ENCODE measurements around the gene ACTN4. TPM values are rescaled to one million over a fixed set of nuclear protein-coding genes. Genes with fewer than 3 reads are reported as not detected.

The ACTN4 gene
- total RNA-seq, 1 experiment from 2014 or later = 3,297 TPM

DNA sequence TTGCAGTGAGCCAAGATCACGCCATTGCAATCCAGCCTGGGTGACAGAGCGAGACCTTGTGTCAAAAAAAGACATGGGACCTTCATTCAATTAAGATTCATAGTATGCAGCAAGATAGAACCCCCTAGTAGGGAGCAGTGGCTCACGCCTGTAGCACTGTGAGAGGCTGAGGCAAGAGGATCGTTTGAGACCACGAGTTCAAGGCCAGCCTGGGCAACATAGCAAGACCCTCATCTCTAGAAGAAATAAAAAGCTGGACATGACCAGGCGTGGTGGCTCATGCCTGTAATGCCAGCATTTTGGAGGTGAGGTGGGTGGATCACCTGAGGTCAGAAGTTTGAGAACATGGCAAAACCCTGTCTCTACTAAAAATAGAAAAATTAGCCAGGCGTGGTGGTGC, 133.0 kb downstream of the ACTN4 start:
- H3K36me3 ChIP-seq (ENCODE audit: control insufficient read depth, insufficient read depth, low read length) = no peaks in the 10 kb centered on the region
- H3K4me1 ChIP-seq (ENCODE audit: control insufficient read depth, insufficient read depth, low read length) = no peaks in the 10 kb centered on the region
- ATAC-seq (no peak), DNase-seq (ENCODE audit: low read depth, low spot score) (no peak)
- ChIA-PET CTCF (no interaction called here), POLR2A (no interaction called here)
- H3K27me3 ChIP-seq (ENCODE audit: control insufficient read depth, insufficient read depth, low read length) = no peaks in the 10 kb centered on the region
- TF ChIP-seq SIN3A (IDR thresholded peaks at IDR 0.05; ENCODE audit: borderline replicate concordance, insufficient read depth, low read depth, low read length) (no peak), TCF7L2 (IDR thresholded peaks at IDR 0.05; ENCODE audit: low read depth, low read length) (no peak)
- TF ChIP-seq, protein P1, sequence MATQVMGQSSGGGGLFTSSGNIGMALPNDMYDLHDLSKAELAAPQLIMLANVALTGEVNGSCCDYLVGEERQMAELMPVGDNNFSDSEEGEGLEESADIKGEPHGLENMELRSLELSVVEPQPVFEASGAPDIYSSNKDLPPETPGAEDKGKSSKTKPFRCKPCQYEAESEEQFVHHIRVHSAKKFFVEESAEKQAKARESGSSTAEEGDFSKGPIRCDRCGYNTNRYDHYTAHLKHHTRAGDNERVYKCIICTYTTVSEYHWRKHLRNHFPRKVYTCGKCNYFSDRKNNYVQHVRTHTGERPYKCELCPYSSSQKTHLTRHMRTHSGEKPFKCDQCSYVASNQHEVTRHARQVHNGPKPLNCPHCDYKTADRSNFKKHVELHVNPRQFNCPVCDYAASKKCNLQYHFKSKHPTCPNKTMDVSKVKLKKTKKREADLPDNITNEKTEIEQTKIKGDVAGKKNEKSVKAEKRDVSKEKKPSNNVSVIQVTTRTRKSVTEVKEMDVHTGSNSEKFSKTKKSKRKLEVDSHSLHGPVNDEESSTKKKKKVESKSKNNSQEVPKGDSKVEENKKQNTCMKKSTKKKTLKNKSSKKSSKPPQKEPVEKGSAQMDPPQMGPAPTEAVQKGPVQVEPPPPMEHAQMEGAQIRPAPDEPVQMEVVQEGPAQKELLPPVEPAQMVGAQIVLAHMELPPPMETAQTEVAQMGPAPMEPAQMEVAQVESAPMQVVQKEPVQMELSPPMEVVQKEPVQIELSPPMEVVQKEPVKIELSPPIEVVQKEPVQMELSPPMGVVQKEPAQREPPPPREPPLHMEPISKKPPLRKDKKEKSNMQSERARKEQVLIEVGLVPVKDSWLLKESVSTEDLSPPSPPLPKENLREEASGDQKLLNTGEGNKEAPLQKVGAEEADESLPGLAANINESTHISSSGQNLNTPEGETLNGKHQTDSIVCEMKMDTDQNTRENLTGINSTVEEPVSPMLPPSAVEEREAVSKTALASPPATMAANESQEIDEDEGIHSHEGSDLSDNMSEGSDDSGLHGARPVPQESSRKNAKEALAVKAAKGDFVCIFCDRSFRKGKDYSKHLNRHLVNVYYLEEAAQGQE (IDR thresholded peaks at IDR 0.05; ENCODE audit: insufficient read depth in 1 of 2, low read depth in 2 of 2, low read length in 1 of 2) = no peak
- H3K9me3 ChIP-seq (ENCODE audit: control insufficient read depth, insufficient read depth, low read depth, low read length) = no peaks in the 10 kb centered on the region
- no TSS peak for BruUV-seq (replicated peaks)
- in situ Hi-C loops (cut with HindIII; ENCODE audit: low pct_unique_long_range_greater_than_20kb, low sequenced_read_pairs) (loop anchor here (25.0 kb wide), 1 partner anchor 1007 kb away; the partner anchor contains the start of gene LEUTX), intact Hi-C loops (cut with micrococcal nuclease; ENCODE audit: unreplicated experiment) (no loop called here)
- no peak overlapping the region for H3K4me3 ChIP-seq (ENCODE audit: low read depth in 2 of 2, low read length in 2 of 2)
- no peak overlapping the region for H3K27ac ChIP-seq (ENCODE audit: low read length)

DNA sequence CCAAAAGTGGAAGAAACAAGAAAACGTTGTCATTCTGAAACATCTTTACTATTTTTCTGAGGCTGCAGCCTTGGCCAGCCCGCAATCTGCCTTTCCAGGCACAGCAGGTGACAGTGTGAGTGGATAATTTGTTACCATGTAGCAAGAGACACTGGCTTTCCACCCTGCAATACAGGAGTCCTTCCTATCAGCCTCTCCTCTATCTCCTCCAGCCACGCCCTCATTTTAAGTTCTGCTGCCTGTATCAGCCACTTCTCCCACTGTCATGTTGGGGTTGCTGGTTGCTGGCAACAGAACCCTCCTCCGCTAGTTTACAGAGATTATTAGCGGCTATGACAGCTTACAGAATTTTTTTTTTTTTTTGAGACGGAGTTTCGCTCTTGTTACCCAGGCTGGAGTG, 133.6 kb downstream of the ACTN4 start:
- TF ChIP-seq, protein P2, sequence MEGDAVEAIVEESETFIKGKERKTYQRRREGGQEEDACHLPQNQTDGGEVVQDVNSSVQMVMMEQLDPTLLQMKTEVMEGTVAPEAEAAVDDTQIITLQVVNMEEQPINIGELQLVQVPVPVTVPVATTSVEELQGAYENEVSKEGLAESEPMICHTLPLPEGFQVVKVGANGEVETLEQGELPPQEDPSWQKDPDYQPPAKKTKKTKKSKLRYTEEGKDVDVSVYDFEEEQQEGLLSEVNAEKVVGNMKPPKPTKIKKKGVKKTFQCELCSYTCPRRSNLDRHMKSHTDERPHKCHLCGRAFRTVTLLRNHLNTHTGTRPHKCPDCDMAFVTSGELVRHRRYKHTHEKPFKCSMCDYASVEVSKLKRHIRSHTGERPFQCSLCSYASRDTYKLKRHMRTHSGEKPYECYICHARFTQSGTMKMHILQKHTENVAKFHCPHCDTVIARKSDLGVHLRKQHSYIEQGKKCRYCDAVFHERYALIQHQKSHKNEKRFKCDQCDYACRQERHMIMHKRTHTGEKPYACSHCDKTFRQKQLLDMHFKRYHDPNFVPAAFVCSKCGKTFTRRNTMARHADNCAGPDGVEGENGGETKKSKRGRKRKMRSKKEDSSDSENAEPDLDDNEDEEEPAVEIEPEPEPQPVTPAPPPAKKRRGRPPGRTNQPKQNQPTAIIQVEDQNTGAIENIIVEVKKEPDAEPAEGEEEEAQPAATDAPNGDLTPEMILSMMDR (IDR thresholded peaks at IDR 0.05) = no peak
- no peak for TF ChIP-seq SIN3A (IDR thresholded peaks at IDR 0.05; ENCODE audit: borderline replicate concordance, insufficient read depth, low read depth, low read length)
- TF ChIP-seq TCF7L2 (IDR thresholded peaks at IDR 0.05; ENCODE audit: low read depth, low read length) = no peak
- TF ChIP-seq, protein P1 (IDR thresholded peaks at IDR 0.05; ENCODE audit: insufficient read depth in 1 of 2, low read depth in 2 of 2, low read length in 1 of 2) = no peak
- no peak for TF ChIP-seq POLR2AphosphoS5 (IDR thresholded peaks at IDR 0.05; ENCODE audit: low read depth, low read length)
- ATAC-seq (peak; percentile 37; the same call in 1 of the 2 replicates), DNase-seq (ENCODE audit: low read depth, low spot score) (no peak)
- no TSS peak for BruUV-seq (replicated peaks)
- ChIA-PET CTCF (interaction anchor here (0.5 to 0.7 kb wide), 3 partner anchors 31 to 274 kb away, joined by 3 to 4 read pairs (median 3); no protein-coding TSS in a partner anchor), POLR2A (interaction anchor here (0.6 kb wide), 2 partner anchors 128 to 655 kb away, joined by 3 to 7 read pairs; partner anchors contain the start of gene RPS16)
- intact Hi-C loops (cut with micrococcal nuclease; ENCODE audit: unreplicated experiment) (no loop called here), in situ Hi-C loops (cut with HindIII; ENCODE audit: low pct_unique_long_range_greater_than_20kb, low sequenced_read_pairs) (loop anchor here (25.0 kb wide), 1 partner anchor 1006 kb away; the partner anchor contains the start of gene LEUTX)
- Histone ChIP-seq H3K9me3 (ENCODE audit: control insufficient read depth, insufficient read depth, low read depth, low read length) (no peaks in the 10 kb centered on the region), H3K27me3 (ENCODE audit: control insufficient read depth, insufficient read depth, low read length) (no peaks in the 10 kb centered on the region), H3K36me3 (ENCODE audit: control insufficient read depth, insufficient read depth, low read length) (no peaks in the 10 kb centered on the region), H3K27ac (ENCODE audit: low read length) (no peak overlapping the region), H3K4me3 (ENCODE audit: low read depth in 2 of 2, low read length in 2 of 2) (no peak overlapping the region), H3K4me1 (ENCODE audit: control insufficient read depth, insufficient read depth, low read length) (no peaks in the 10 kb centered on the region)

Other genes with a start within 250 kb of the ACTN4 start
- 24.7 TPM for gene FAM98C, start 244.6 kb upstream of the ACTN4 start, total RNA-seq (2021; ENCODE audit: unreplicated experiment)
- gene RASGRP4, start 221.4 kb upstream of the ACTN4 start, total RNA-seq (2021; ENCODE audit: unreplicated experiment) = not detected
- gene RYR1, start 214.0 kb upstream of the ACTN4 start, total RNA-seq (2021; ENCODE audit: unreplicated experiment) = 34.2 TPM
- 11.1 TPM for gene MAP4K1, start 29.7 kb upstream of the ACTN4 start, total RNA-seq (2021; ENCODE audit: unreplicated experiment)
- gene EIF3K, start 28.5 kb upstream of the ACTN4 start, total RNA-seq (2021; ENCODE audit: unreplicated experiment) = 2,011 TPM
- 58.5 TPM for gene CAPN12, start 96.8 kb downstream of the ACTN4 start, total RNA-seq (2021; ENCODE audit: unreplicated experiment)
- not detected for gene LGALS7, start 125.9 kb downstream of the ACTN4 start, total RNA-seq (2021; ENCODE audit: unreplicated experiment)
- gene LGALS7B, start 141.6 kb downstream of the ACTN4 start, total RNA-seq (2021; ENCODE audit: unreplicated experiment) = 3.6 TPM
- gene LGALS4, start 165.3 kb downstream of the ACTN4 start, total RNA-seq (2021; ENCODE audit: unreplicated experiment) = 3.9 TPM
- 945 TPM for gene ECH1, start 184.1 kb downstream of the ACTN4 start, total RNA-seq (2021; ENCODE audit: unreplicated experiment)
- gene HNRNPL, start 202.3 kb downstream of the ACTN4 start, total RNA-seq (2021; ENCODE audit: unreplicated experiment) = 749 TPM
- 1.3 TPM for gene RINL, start 230.6 kb downstream of the ACTN4 start, total RNA-seq (2021; ENCODE audit: unreplicated experiment)

Data from Panc1 (cell line).